Measurements from ENCODE around the gene DHX15. TPM values are rescaled to one million over a fixed set of nuclear protein-coding genes. Genes with fewer than 3 reads are reported as not detected.

DHX15 gene
- total and polyA plus RNA-seq, 9 of the 15 experiments (the other 6 are each of a cell fraction or from before 2014, with no cell fraction given), result 165 to 287 (median 208) TPM

DNA sequence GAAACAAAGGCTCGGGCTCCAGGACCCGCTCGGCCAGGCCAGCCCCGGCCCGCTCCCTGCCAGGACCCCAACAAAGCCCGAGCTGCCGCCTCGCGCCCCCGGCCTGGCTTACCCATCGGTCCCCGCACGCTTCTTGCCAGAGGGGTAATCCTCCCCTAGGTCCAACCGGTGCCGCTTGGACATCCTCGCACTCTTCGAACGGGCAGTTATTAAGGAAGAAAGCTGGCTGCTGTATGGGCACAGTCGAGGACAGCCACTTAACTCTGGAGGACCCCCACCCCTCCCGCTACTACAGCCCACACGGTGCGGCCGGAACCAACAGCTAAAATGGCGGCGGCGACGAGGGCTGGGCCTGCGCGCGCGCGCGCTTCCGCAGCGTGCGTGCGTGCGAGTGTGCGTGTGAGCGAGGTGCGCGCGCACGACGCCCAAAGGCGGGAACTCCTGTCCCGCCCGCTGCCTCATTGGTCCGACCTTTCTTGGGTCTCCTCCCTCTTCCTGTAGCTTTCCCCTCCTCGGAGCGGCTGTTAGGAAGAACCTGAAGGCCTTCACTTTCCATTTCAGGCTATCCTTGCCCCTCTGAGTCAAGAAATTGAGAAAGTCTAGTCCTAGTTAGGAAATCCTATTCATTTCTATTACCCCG, at the start of gene DHX15 (continued):
- TF ChIP-seq, protein P1, sequence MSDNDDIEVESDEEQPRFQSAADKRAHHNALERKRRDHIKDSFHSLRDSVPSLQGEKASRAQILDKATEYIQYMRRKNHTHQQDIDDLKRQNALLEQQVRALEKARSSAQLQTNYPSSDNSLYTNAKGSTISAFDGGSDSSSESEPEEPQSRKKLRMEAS (CRISPR knock-in tag; IDR thresholded peaks at IDR 0.05), result peak; percentile 83
- TF ChIP-seq KAT8 (IDR thresholded peaks at IDR 0.05; ENCODE audit: low read depth), result peak; percentile 41; the same call in 1 of the 2 replicates
- TF ChIP-seq, protein P2, sequence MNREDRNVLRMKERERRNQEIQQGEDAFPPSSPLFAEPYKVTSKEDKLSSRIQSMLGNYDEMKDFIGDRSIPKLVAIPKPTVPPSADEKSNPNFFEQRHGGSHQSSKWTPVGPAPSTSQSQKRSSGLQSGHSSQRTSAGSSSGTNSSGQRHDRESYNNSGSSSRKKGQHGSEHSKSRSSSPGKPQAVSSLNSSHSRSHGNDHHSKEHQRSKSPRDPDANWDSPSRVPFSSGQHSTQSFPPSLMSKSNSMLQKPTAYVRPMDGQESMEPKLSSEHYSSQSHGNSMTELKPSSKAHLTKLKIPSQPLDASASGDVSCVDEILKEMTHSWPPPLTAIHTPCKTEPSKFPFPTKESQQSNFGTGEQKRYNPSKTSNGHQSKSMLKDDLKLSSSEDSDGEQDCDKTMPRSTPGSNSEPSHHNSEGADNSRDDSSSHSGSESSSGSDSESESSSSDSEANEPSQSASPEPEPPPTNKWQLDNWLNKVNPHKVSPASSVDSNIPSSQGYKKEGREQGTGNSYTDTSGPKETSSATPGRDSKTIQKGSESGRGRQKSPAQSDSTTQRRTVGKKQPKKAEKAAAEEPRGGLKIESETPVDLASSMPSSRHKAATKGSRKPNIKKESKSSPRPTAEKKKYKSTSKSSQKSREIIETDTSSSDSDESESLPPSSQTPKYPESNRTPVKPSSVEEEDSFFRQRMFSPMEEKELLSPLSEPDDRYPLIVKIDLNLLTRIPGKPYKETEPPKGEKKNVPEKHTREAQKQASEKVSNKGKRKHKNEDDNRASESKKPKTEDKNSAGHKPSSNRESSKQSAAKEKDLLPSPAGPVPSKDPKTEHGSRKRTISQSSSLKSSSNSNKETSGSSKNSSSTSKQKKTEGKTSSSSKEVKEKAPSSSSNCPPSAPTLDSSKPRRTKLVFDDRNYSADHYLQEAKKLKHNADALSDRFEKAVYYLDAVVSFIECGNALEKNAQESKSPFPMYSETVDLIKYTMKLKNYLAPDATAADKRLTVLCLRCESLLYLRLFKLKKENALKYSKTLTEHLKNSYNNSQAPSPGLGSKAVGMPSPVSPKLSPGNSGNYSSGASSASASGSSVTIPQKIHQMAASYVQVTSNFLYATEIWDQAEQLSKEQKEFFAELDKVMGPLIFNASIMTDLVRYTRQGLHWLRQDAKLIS (CRISPR knock-in tag; IDR thresholded peaks at IDR 0.05), result peak; percentile 78; the same call in 1 of the 2 replicates
- TF ChIP-seq GABPA (tag; conservative IDR thresholded peaks at IDR 0.05; ENCODE audit: low read depth), result peak; percentile 72
- peak; percentile 62 for TF ChIP-seq TAF9B (IDR thresholded peaks at IDR 0.05; ENCODE audit: partially characterized antibody)
- TF ChIP-seq HMBOX1 (IDR thresholded peaks at IDR 0.05), result 0 out of 2 replicates have a peak, but pooled peaks have one; percentile 19
- no peak for TF ChIP-seq ZNF41 (CRISPR knock-in tag; conservative IDR thresholded peaks at IDR 0.05)
- TF ChIP-seq CEBPG (CRISPR knock-in tag; IDR thresholded peaks at IDR 0.05), result 0 out of 2 replicates have a peak, but pooled peaks have one; percentile 12
- no peak for TF ChIP-seq CEBPG (tag; conservative IDR thresholded peaks at IDR 0.05 in 1 of 2, IDR thresholded peaks at IDR 0.05 in 1 of 2)
- TF ChIP-seq POLR2AphosphoS2 (IDR thresholded peaks at IDR 0.05; ENCODE audit: low read length), result no peak
- TF ChIP-seq ZBTB11 (CRISPR knock-in tag; IDR thresholded peaks at IDR 0.05), result peak in 1 of 3 experiments; percentile 67; a peak in 1 of 6 replicates
- TF ChIP-seq TRIM25 (IDR thresholded peaks at IDR 0.05; ENCODE audit: borderline replicate concordance), result no peak
- TF ChIP-seq TAF7 (tag; IDR thresholded peaks at IDR 0.05), result peak; percentile 51; the same call in 1 of the 2 replicates
- TF ChIP-seq BRD4 (IDR thresholded peaks at IDR 0.05), result peak; percentile 91; the same call in 1 of the 2 replicates
- peak; percentile 58; the same call in 1 of the 2 replicates for TF ChIP-seq ZNF197 (CRISPR knock-in tag; IDR thresholded peaks at IDR 0.05; ENCODE audit: low read depth)
- peak; percentile 97 for TF ChIP-seq RB1 (IDR thresholded peaks at IDR 0.05; ENCODE audit: low read depth)

Data from K562 (cell line).